PFSK-1 (cell line): ENCODE results near the gene CDK19.

Source experiments
- POLR2AphosphoS5 ChIP-seq: IDR thresholded peaks from 2 replicates; pipeline ENCODE4 v1.6.1; 2012; ENCODE audit warnings: low read depth, mild to moderate bottlenecking, control low read depth, low read length, moderate library complexity
- SIN3A ChIP-seq: IDR thresholded peaks from 2 replicates; pipeline ENCODE4 v1.6.1; 2012; ENCODE audit warnings: mild to moderate bottlenecking, low read length, moderate library complexity, borderline replicate concordance; ENCODE audit not compliant: insufficient read depth
- TAF1 ChIP-seq: IDR thresholded peaks from 2 replicates; pipeline ENCODE4 v1.6.1; 2012; ENCODE audit warnings: low read length, control low read depth, borderline replicate concordance; ENCODE audit not compliant: insufficient read depth

DNA sequence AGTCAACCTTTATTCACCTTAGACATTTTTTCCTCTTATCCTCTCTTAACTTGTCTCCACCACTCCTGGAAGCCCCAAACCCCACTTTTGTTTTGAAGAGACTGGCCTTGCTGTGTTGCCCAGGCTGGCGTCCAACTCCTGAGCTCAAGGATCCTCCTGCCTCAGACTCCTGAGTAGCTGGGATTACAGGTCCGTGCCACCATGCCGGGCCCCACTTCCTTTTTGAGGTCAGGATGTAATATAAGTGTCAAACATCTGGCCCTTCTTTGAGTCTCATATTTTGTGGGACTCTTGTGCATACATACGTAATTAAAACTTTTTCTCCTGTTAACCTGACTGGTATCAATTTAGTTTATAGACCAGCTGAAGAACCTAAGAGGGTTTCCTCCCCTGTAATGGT is 1.4 kb upstream of the CDK19 start:
- TF ChIP-seq TAF1 (no peak), POLR2AphosphoS5 (no peak), SIN3A (no peak)
